ENCODE data around the gene PROCR. TPM values are rescaled to one million over a fixed set of nuclear protein-coding genes. Genes with fewer than 3 reads are reported as not detected.

PROCR gene
- total and polyA plus RNA-seq, 4 donors: 3.7 to 7.6 (median 6.0) TPM

GRCh38 chr20:35133735-35134134, 38.1 kb upstream of the PROCR start:
- H3K4me3 ChIP-seq (ENCODE audit: low read depth in 1 of 3, low read length in 3 of 3): no peak overlapping the region
- no peak overlapping the region for H3K27ac ChIP-seq (ENCODE audit: low read depth in 1 of 2, low read length in 2 of 2)
- no peak for DNase-seq (ENCODE audit: low spot score)
- H3K9ac ChIP-seq (ENCODE audit: low read depth in 1 of 2, low read length in 2 of 2): no peak overlapping the region
- no peaks in the 10 kb centered on the region for H3K27me3 ChIP-seq (ENCODE audit: control insufficient read depth in 4 of 4, insufficient read depth in 4 of 4, low read length in 3 of 4)
- peak in 1 of 2 donors; percentile 37 for TF ChIP-seq HNF4A (conservative IDR thresholded peaks at IDR 0.05)
- no peak for TF ChIP-seq SP1 (IDR thresholded peaks at IDR 0.05)
- H3K36me3 ChIP-seq (ENCODE audit: control insufficient read depth in 4 of 4, insufficient read depth in 3 of 4, low read depth in 1 of 4, low read length in 3 of 4): peaks cover 8 to 70% (median 67%) of the 10 kb centered on the region in 4 donors
- 85% methylated on average over 5 of the region's 5 CpGs for WGBS
- H3K9me3 ChIP-seq (ENCODE audit: control insufficient read depth in 4 of 4, low read length in 3 of 4): no peaks in the 10 kb centered on the region
- H3K4me1 ChIP-seq (ENCODE audit: control insufficient read depth in 4 of 4, insufficient read depth in 4 of 4, low read length in 3 of 4): peaks cover 0 to 6% (median 2%) of the 10 kb centered on the region in 4 donors

DNA sequence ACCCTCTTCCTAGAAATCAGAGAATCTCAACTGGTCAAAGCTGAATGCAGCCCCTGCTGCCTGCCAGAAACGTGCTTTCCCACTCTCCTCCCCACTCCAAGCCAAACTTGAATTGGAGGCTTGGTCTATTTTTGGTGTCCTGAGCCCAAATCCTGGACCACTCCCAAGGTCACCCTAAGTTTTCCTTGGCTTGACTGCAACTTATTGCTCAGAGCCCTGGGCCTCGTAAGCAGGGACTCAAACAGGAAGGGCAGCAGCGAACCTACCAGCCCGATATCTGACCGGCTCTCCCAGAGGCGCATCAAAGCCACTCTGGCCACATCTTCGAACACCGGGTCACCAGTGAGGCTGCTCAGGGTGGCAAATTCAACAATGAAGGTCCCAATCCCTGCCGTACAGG, 37.4 kb upstream of the PROCR start:
- peaks cover 5 to 73% (median 67%) of the 10 kb centered on the region in 4 donors for H3K36me3 ChIP-seq (ENCODE audit: control insufficient read depth in 4 of 4, insufficient read depth in 3 of 4, low read depth in 1 of 4, low read length in 3 of 4)
- peaks cover 0 to 6% (median 2%) of the 10 kb centered on the region in 4 donors for H3K4me1 ChIP-seq (ENCODE audit: control insufficient read depth in 4 of 4, insufficient read depth in 4 of 4, low read length in 3 of 4)
- H3K9me3 ChIP-seq (ENCODE audit: control insufficient read depth in 4 of 4, low read length in 3 of 4): no peaks in the 10 kb centered on the region
- no peak for DNase-seq (ENCODE audit: low spot score)
- no peak overlapping the region for H3K9ac ChIP-seq (ENCODE audit: low read depth in 1 of 2, low read length in 2 of 2)
- no peak for TF ChIP-seq TAF1 (conservative IDR thresholded peaks at IDR 0.05)
- TF ChIP-seq JUND (IDR thresholded peaks at IDR 0.05): no peak
- TF ChIP-seq NR2F2 (IDR thresholded peaks at IDR 0.05): no peak
- TF ChIP-seq ATF3 (IDR thresholded peaks at IDR 0.05): no peak
- TF ChIP-seq EGR1 (IDR thresholded peaks at IDR 0.05; ENCODE audit: low read depth in 2 of 2): no peak
- H3K27ac ChIP-seq (ENCODE audit: low read depth in 1 of 2, low read length in 2 of 2): peak overlapping the region; percentile 41 to 44
- no peak overlapping the region for H3K4me3 ChIP-seq (ENCODE audit: low read depth in 1 of 3, low read length in 3 of 3)
- no peaks in the 10 kb centered on the region for H3K27me3 ChIP-seq (ENCODE audit: control insufficient read depth in 4 of 4, insufficient read depth in 4 of 4, low read length in 3 of 4)
- 80% methylated on average over 9 of the region's 9 CpGs for WGBS

- Histone ChIP-seq H3K9me3 (ENCODE audit: control insufficient read depth in 4 of 4, low read length in 3 of 4) (no peaks in the 10 kb centered on the region), H3K9ac (ENCODE audit: low read depth in 1 of 2, low read length in 2 of 2) (no peak overlapping the region), H3K27ac (ENCODE audit: low read depth in 1 of 2, low read length in 2 of 2) (peak overlapping the region; percentile 41 to 44), H3K4me1 (ENCODE audit: control insufficient read depth in 4 of 4, insufficient read depth in 4 of 4, low read length in 3 of 4) (peaks cover 0 to 6% (median 2%) of the 10 kb centered on the region in 4 donors), H3K27me3 (ENCODE audit: control insufficient read depth in 4 of 4, insufficient read depth in 4 of 4, low read length in 3 of 4) (no peaks in the 10 kb centered on the region), H3K4me3 (ENCODE audit: low read depth in 1 of 3, low read length in 3 of 3) (no peak overlapping the region), H3K36me3 (ENCODE audit: control insufficient read depth in 4 of 4, insufficient read depth in 3 of 4, low read depth in 1 of 4, low read length in 3 of 4) (peaks cover 5 to 74% (median 63%) of the 10 kb centered on the region in 4 donors)
- DNase-seq (ENCODE audit: low spot score): no peak
- no peak for TF ChIP-seq ATF3 (IDR thresholded peaks at IDR 0.05)
- TF ChIP-seq FOXA1 (IDR thresholded peaks at IDR 0.05): no peak
- no peak for TF ChIP-seq FOXA2 (IDR thresholded peaks at IDR 0.05)
- TF ChIP-seq, protein P1, sequence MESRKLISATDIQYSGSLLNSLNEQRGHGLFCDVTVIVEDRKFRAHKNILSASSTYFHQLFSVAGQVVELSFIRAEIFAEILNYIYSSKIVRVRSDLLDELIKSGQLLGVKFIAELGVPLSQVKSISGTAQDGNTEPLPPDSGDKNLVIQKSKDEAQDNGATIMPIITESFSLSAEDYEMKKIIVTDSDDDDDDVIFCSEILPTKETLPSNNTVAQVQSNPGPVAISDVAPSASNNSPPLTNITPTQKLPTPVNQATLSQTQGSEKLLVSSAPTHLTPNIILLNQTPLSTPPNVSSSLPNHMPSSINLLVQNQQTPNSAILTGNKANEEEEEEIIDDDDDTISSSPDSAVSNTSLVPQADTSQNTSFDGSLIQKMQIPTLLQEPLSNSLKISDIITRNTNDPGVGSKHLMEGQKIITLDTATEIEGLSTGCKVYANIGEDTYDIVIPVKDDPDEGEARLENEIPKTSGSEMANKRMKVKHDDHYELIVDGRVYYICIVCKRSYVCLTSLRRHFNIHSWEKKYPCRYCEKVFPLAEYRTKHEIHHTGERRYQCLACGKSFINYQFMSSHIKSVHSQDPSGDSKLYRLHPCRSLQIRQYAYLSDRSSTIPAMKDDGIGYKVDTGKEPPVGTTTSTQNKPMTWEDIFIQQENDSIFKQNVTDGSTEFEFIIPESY (IDR thresholded peaks at IDR 0.05): no peak
- no peak for TF ChIP-seq RAD21 (IDR thresholded peaks at IDR 0.05)
- TF ChIP-seq RXRA (IDR thresholded peaks at IDR 0.05): no peak
- TF ChIP-seq HNF4A (conservative IDR thresholded peaks at IDR 0.05): no peak
- no peak for TF ChIP-seq GABPA (IDR thresholded peaks at IDR 0.05 in 1 of 2, conservative IDR thresholded peaks at IDR 0.05 in 1 of 2)
- no peak for TF ChIP-seq TAF1 (conservative IDR thresholded peaks at IDR 0.05)
- TF ChIP-seq HNF4G (IDR thresholded peaks at IDR 0.05): no peak
- 86% methylated on average over 6 of the region's 6 CpGs for WGBS
Observed at GRCh38 chr20:35134880-35135279, 37.0 kb upstream of the PROCR start.

All from liver (tissue), 9 donors.